PFSK-1 (cell line): ENCODE results near the gene MCM3AP.

Experiments used
- FOXP2 ChIP-seq: optimal IDR thresholded peaks from 2 replicates; pipeline ENCODE3; 2011; ENCODE audit warnings: borderline replicate concordance, control low read depth, inconsistent platforms; ENCODE audit not compliant: insufficient read depth; ENCODE audit errors: extremely low read length, extremely low read depth
- POLR2AphosphoS5 ChIP-seq: IDR thresholded peaks from 2 replicates; pipeline ENCODE4 v1.6.1; 2012; ENCODE audit warnings: low read depth, mild to moderate bottlenecking, control low read depth, low read length, moderate library complexity
- SIN3A ChIP-seq: IDR thresholded peaks from 2 replicates; pipeline ENCODE4 v1.6.1; 2012; ENCODE audit warnings: mild to moderate bottlenecking, low read length, moderate library complexity, borderline replicate concordance; ENCODE audit not compliant: insufficient read depth
- TAF1 ChIP-seq: IDR thresholded peaks from 2 replicates; pipeline ENCODE4 v1.6.1; 2012; ENCODE audit warnings: low read length, control low read depth, borderline replicate concordance; ENCODE audit not compliant: insufficient read depth
- TF ChIP-seq, protein P1 (sequence below), 2 experiments: IDR thresholded peaks; 2 replicates each; pipeline versions ENCODE4 v1.6.1 to v1.8.0; 2011 to 2012; ENCODE audit warnings: low read depth in 2 of 2, low read length in 2 of 2, control low read depth in 1 of 2, inconsistent platforms in 1 of 2, mild to moderate bottlenecking in 1 of 2, moderate library complexity in 1 of 2; ENCODE audit not compliant: insufficient read depth in 1 of 2

The MCM3AP gene

DNA sequence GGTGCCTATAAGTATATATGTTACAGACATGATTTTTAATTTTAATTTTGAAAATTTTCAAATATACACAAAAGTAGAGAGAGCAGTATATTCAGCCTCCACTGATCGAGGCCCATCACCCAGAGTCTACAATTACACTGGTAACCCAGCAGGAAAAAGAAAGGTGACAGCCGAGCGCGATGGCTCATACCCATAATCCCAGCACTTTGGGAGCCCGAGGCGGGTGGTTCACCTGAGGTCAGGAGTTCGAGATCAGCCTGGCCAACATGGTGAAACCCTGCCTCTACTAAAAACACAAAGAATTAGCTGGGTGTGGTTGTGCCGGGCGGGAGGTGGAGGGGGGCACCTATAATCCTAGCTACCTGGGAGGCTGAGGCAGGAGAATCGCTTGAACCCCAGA lies 2.1 kb upstream of the MCM3AP start:
- TF ChIP-seq SIN3A (no peak), POLR2AphosphoS5 (no peak), TAF1 (no peak), FOXP2 (no peak)
- TF ChIP-seq, protein P1, sequence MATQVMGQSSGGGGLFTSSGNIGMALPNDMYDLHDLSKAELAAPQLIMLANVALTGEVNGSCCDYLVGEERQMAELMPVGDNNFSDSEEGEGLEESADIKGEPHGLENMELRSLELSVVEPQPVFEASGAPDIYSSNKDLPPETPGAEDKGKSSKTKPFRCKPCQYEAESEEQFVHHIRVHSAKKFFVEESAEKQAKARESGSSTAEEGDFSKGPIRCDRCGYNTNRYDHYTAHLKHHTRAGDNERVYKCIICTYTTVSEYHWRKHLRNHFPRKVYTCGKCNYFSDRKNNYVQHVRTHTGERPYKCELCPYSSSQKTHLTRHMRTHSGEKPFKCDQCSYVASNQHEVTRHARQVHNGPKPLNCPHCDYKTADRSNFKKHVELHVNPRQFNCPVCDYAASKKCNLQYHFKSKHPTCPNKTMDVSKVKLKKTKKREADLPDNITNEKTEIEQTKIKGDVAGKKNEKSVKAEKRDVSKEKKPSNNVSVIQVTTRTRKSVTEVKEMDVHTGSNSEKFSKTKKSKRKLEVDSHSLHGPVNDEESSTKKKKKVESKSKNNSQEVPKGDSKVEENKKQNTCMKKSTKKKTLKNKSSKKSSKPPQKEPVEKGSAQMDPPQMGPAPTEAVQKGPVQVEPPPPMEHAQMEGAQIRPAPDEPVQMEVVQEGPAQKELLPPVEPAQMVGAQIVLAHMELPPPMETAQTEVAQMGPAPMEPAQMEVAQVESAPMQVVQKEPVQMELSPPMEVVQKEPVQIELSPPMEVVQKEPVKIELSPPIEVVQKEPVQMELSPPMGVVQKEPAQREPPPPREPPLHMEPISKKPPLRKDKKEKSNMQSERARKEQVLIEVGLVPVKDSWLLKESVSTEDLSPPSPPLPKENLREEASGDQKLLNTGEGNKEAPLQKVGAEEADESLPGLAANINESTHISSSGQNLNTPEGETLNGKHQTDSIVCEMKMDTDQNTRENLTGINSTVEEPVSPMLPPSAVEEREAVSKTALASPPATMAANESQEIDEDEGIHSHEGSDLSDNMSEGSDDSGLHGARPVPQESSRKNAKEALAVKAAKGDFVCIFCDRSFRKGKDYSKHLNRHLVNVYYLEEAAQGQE (IDR thresholded peaks at IDR 0.05; ENCODE audit: insufficient read depth in 1 of 2, low read depth in 2 of 2, low read length in 2 of 2) = no peak

DNA sequence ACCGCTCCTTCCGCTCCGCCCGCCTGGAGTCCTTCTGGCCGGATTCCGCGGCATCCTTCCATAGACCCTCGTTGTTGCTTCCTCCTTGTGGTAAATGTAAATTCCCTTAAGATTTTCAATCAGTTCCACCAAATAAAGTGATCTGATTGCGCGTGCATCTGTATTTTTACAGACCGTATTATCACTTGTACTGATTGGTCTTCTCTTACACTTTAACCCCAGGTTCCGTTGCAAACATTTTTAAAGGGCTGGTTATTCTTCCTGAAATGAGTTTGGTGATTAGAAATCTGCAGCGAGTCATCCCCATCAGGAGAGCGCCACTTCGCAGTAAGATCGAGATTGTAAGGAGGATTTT lies 1.2 kb upstream of the MCM3AP start:
- TF ChIP-seq FOXP2 (no peak), SIN3A (no peak), POLR2AphosphoS5 (no peak), TAF1 (no peak)
- TF ChIP-seq, protein P1 (IDR thresholded peaks at IDR 0.05; ENCODE audit: insufficient read depth in 1 of 2, low read depth in 2 of 2, low read length in 2 of 2) = no peak

DNA sequence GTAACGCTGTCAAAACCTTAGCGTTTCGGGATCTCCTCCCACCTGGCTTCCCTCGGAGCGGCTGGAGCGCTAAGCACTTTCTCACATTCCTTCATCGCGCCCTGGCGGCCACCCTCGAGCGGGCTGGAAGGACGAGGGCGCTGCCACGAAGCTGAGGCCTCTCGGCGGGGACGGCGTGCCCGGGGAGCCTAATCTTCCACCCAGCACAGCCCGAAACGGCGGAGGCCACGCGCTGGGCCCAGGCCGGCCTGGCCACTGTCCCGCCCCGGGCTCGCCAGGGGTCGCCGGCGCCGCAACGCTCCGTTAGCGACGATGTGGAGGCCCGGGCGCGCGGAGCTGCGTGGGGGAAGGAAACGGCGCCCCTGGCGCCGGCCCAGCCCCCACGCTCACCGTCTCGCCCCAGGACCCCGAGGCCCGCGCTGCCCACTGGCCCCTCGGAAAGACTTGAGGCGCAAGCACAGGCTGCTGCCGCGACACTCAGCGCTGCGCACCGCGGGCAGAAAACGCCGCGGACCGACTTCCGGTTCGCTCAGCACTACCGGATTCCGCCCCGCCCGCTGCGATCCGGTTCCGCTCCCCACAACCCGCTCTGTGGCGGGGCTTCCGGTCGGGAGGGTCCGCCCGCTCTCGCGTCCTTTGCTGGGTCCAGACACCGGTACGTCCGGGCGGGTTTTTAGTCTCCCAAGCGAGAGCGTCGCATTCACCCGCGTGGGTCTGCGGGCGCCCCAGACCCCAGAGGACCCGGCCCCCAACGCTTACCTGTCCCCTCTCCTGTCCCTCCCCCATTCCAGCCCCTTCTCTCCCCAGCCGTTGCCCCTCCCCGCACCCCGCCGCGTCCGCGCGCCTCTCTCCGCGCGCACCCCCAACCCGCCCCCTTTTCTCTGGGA lies 593 bp upstream of the MCM3AP start, which contains the start of gene YBEY:
TSS of gene YBEY (plus strand) at position 582 of the 887 bp plus-strand sequence. CDS start 572 bp downstream, outside the sequence.
- TF ChIP-seq, protein P1 (IDR thresholded peaks at IDR 0.05; ENCODE audit: insufficient read depth in 1 of 2, low read depth in 2 of 2, low read length in 2 of 2) = peak; percentile 8 to 36; a peak in 1 of 4 replicates
- TF ChIP-seq POLR2AphosphoS5 = peak; percentile 80
- TF ChIP-seq SIN3A = peak; percentile 57; the same call in 1 of the 2 replicates
- peak; percentile 89 for TF ChIP-seq TAF1
- no peak for TF ChIP-seq FOXP2

GRCh38 chr21:46284733-46285132 lies 678 bp downstream of the MCM3AP start:
- no peak for TF ChIP-seq POLR2AphosphoS5
- TF ChIP-seq, protein P1 (IDR thresholded peaks at IDR 0.05; ENCODE audit: insufficient read depth in 1 of 2, low read depth in 2 of 2, low read length in 2 of 2) = no peak
- TF ChIP-seq SIN3A = no peak
- no peak for TF ChIP-seq TAF1
- no peak for TF ChIP-seq FOXP2
